Measurements from ENCODE around the gene TUBB4B.
A peak's percentile ranks its signal among the peaks of the same experiment; 100 is the strongest.
"Not testable (repeated sequence)": the region's sequence is repeated elsewhere in the genome, so short reads cannot be mapped to it uniquely, and the experiment has no call there.

The TUBB4B gene

GRCh38 chr9:137247135-137247915 lies 6.2 kb downstream of the TUBB4B start:
- no peaks in the 10 kb centered on the region for H3K27me3 Mint-ChIP-seq
- no peak overlapping the region for H3K27ac Mint-ChIP-seq
- no peaks in the 10 kb centered on the region for H3K9me3 Mint-ChIP-seq
- H3K4me3 Mint-ChIP-seq: no peak overlapping the region
- H3K4me1 Mint-ChIP-seq (ENCODE audit: low read depth): peaks cover 11% of the 10 kb centered on the region
- H3K36me3 Mint-ChIP-seq (ENCODE audit: low read depth): peaks cover 17% of the 10 kb centered on the region

GRCh38 chr9:137247916-137248175 lies 6.8 kb downstream of the TUBB4B start:
- Mint-ChIP-seq H3K4me1 (ENCODE audit: low read depth) (peaks cover 6% of the 10 kb centered on the region), H3K9me3 (no peaks in the 10 kb centered on the region), H3K27me3 (no peaks in the 10 kb centered on the region), H3K27ac (no peak overlapping the region), H3K4me3 (no peak overlapping the region), H3K36me3 (ENCODE audit: low read depth) (peaks cover 11% of the 10 kb centered on the region)

GRCh38 chr9:137250329-137251193 lies 9.5 kb downstream of the TUBB4B start:
- H3K36me3 Mint-ChIP-seq (ENCODE audit: low read depth): no peaks in the 10 kb centered on the region
- H3K9me3 Mint-ChIP-seq: no peaks in the 10 kb centered on the region
- no peaks in the 10 kb centered on the region for H3K27me3 Mint-ChIP-seq
- H3K27ac Mint-ChIP-seq: no peak overlapping the region
- H3K4me3 Mint-ChIP-seq: no peak overlapping the region
- peaks cover 5% of the 10 kb centered on the region for H3K4me1 Mint-ChIP-seq (ENCODE audit: low read depth)

GRCh38 chr9:137251194-137251461 lies 10.0 kb downstream of the TUBB4B start, which contains the start of gene STPG3:
STPG3 (plus strand) TSS chr9:137251286; CDS start chr9:137251287, 1 bp downstream.
- H3K4me1 Mint-ChIP-seq (ENCODE audit: low read depth): peaks cover 6% of the 10 kb centered on the region
- H3K27me3 Mint-ChIP-seq: no peaks in the 10 kb centered on the region
- H3K9me3 Mint-ChIP-seq: no peaks in the 10 kb centered on the region
- H3K27ac Mint-ChIP-seq: no peak within 1 kb of the TSS
- no peak within 1 kb of the TSS for H3K4me3 Mint-ChIP-seq
- no peaks in the 10 kb centered on the region for H3K36me3 Mint-ChIP-seq (ENCODE audit: low read depth)

GRCh38 chr9:137251490-137252268 lies 10.6 kb downstream of the TUBB4B start:
- H3K4me1 Mint-ChIP-seq (ENCODE audit: low read depth): peaks cover 11% of the 10 kb centered on the region
- H3K27ac Mint-ChIP-seq: no peak overlapping the region
- H3K9me3 Mint-ChIP-seq: no peaks in the 10 kb centered on the region
- no peaks in the 10 kb centered on the region for H3K36me3 Mint-ChIP-seq (ENCODE audit: low read depth)
- no peaks in the 10 kb centered on the region for H3K27me3 Mint-ChIP-seq
- H3K4me3 Mint-ChIP-seq: no peak overlapping the region

- H3K4me1 Mint-ChIP-seq (ENCODE audit: low read depth): peaks cover 17% of the 10 kb centered on the region
- no peak overlapping the region for H3K27ac Mint-ChIP-seq
- no peaks in the 10 kb centered on the region for H3K9me3 Mint-ChIP-seq
These were observed 11.7 kb downstream of the TUBB4B start for GRCh38 chr9:137252555-137253506.

GRCh38 chr9:137253717-137254623 lies 12.9 kb downstream of the TUBB4B start:
- H3K9me3 Mint-ChIP-seq: no peaks in the 10 kb centered on the region
- no peaks in the 10 kb centered on the region for H3K27me3 Mint-ChIP-seq
- peaks cover 4% of the 10 kb centered on the region for H3K36me3 Mint-ChIP-seq (ENCODE audit: low read depth)
- H3K4me3 Mint-ChIP-seq: peak overlapping the region; percentile 81
- H3K27ac Mint-ChIP-seq: peak overlapping the region; percentile 85
- H3K4me1 Mint-ChIP-seq (ENCODE audit: low read depth): peaks cover 17% of the 10 kb centered on the region

More at GRCh38 chr9:137252555-137253506, 11.7 kb downstream of the TUBB4B start:
- Mint-ChIP-seq H3K27me3 (no peaks in the 10 kb centered on the region), H3K4me3 (no peak overlapping the region), H3K36me3 (ENCODE audit: low read depth) (no peaks in the 10 kb centered on the region)

- no peaks in the 10 kb centered on the region for H3K9me3 Mint-ChIP-seq
- no peaks in the 10 kb centered on the region for H3K27me3 Mint-ChIP-seq
- H3K4me1 Mint-ChIP-seq (ENCODE audit: low read depth): peaks cover 17% of the 10 kb centered on the region
- H3K4me3 Mint-ChIP-seq: peak within 1 kb of the TSS; percentile 86
- H3K36me3 Mint-ChIP-seq (ENCODE audit: low read depth): peaks cover 8% of the 10 kb centered on the region
- peak within 1 kb of the TSS; percentile 85 for H3K27ac Mint-ChIP-seq
These were observed 13.7 kb downstream of the TUBB4B start, which contains the start of gene NELFB for GRCh38 chr9:137254624-137255447. NELFB (plus strand) TSS chr9:137255327.

- no peaks in the 10 kb centered on the region for H3K27me3 Mint-ChIP-seq
- H3K4me3 Mint-ChIP-seq: peak overlapping the region; percentile 86
- H3K36me3 Mint-ChIP-seq (ENCODE audit: low read depth): peaks cover 8% of the 10 kb centered on the region
- H3K4me1 Mint-ChIP-seq (ENCODE audit: low read depth): peaks cover 17% of the 10 kb centered on the region
- peak overlapping the region; percentile 61 for H3K27ac Mint-ChIP-seq
- H3K9me3 Mint-ChIP-seq: no peaks in the 10 kb centered on the region
These were observed 14.5 kb downstream of the TUBB4B start for GRCh38 chr9:137255448-137256114.

- peak overlapping the region; percentile 45 for H3K27ac Mint-ChIP-seq
These were observed 15.3 kb downstream of the TUBB4B start for GRCh38 chr9:137256362-137256761.

GRCh38 chr9:137256856-137257255 lies 15.8 kb downstream of the TUBB4B start:
- no peak overlapping the region for H3K27ac Mint-ChIP-seq
- no peaks in the 10 kb centered on the region for H3K9me3 Mint-ChIP-seq
- peaks cover 13% of the 10 kb centered on the region for H3K36me3 Mint-ChIP-seq (ENCODE audit: low read depth)
- no peaks in the 10 kb centered on the region for H3K27me3 Mint-ChIP-seq
- peak overlapping the region; percentile 86 for H3K4me3 Mint-ChIP-seq
- peaks cover 17% of the 10 kb centered on the region for H3K4me1 Mint-ChIP-seq (ENCODE audit: low read depth)

More at GRCh38 chr9:137256362-137256761, 15.3 kb downstream of the TUBB4B start:
- no peaks in the 10 kb centered on the region for H3K27me3 Mint-ChIP-seq
- peaks cover 8% of the 10 kb centered on the region for H3K36me3 Mint-ChIP-seq (ENCODE audit: low read depth)
- H3K9me3 Mint-ChIP-seq: no peaks in the 10 kb centered on the region
- H3K4me3 Mint-ChIP-seq: peak overlapping the region; percentile 86
- H3K4me1 Mint-ChIP-seq (ENCODE audit: low read depth): peaks cover 17% of the 10 kb centered on the region

GRCh38 chr9:137262173-137262908 lies 21.3 kb downstream of the TUBB4B start:
- not testable (repeated sequence) for H3K9me3 Mint-ChIP-seq; H3K4me1 Mint-ChIP-seq (ENCODE audit: low read depth); H3K27me3 Mint-ChIP-seq; H3K27ac Mint-ChIP-seq; H3K4me3 Mint-ChIP-seq
- peaks cover 23% of the 10 kb centered on the region for H3K36me3 Mint-ChIP-seq (ENCODE audit: low read depth)

All from stimulated activated naive CD8-positive, alpha-beta T cell treated with anti-CD3 and anti-CD28 coated beads, Interleukin-15, Interleukin-2, amounts not matched to agents 100 ng/mL and 50 ng/mL, for 24 hours (primary cell).